ENCODE data around the gene RIMS1. TPM values are rescaled to one million over a fixed set of nuclear protein-coding genes. Genes with fewer than 3 reads are reported as not detected.

RIMS1 gene
- total RNA-seq, 5 donors from 2014 or later (not counting 1 experiment from before 2014, with no cell fraction given): not detected

DNA sequence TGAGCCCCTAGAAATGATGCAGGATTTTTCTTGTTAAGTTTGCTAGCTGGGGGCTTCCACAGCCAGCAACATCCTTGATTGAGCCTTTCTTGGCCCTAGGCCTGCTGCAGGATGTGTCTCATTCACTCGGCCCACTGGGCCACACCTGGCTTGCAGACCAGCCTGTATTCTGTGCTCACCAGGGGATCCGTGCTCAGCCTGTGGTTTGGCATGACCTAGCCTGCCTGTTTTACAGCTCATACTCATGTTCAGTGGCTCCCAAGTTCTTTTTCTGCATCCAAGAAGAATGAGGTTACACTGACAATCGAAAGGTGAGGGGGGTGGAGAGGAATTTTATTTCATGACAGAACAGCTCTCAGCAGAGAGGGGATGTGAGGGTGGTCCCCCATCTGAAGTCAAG is 263.4 kb downstream of the RIMS1 start:
- ChIA-PET POLR2A (no interaction called here), CTCF (no interaction called here)
- Histone ChIP-seq H3K27me3 (replicated peaks in 1 of 2; ENCODE audit: control insufficient read depth in 2 of 2, extremely low read depth in 1 of 2, insufficient read depth in 2 of 2, low read length in 1 of 2) (no peaks in the 10 kb centered on the region), H3K36me3 (ENCODE audit: control insufficient read depth in 2 of 2, extremely low read depth in 1 of 2, insufficient read depth in 1 of 2, low read length in 1 of 2) (no peaks in the 10 kb centered on the region), H3K4me3 (ENCODE audit: control insufficient read depth in 1 of 2, extremely low read depth in 1 of 2, low read length in 1 of 2) (no peak overlapping the region), H3K9me3 (no peaks in the 10 kb centered on the region), H3K4me1 (ENCODE audit: control insufficient read depth in 1 of 2, extremely low read depth in 1 of 2, insufficient read depth in 2 of 2, low read length in 2 of 2) (no peaks in the 10 kb centered on the region), H3K27ac (ENCODE audit: low read length) (no peak overlapping the region)
- no peak overlapping the region for H3K27ac Mint-ChIP-seq
- no peak for ATAC-seq (replicated peaks in 1 of 4)
- H3K27me3 Mint-ChIP-seq: no peaks in the 10 kb centered on the region
- H3K4me3 Mint-ChIP-seq: no peak overlapping the region
- no peaks in the 10 kb centered on the region for H3K4me1 Mint-ChIP-seq
- DNase-seq: no peak
- no peaks in the 10 kb centered on the region for H3K36me3 Mint-ChIP-seq
- WGBS (ENCODE audit: insufficient coverage): 54% methylated on average over 3 of the region's 3 CpGs
- peaks cover 0 to 34% (median 13%) of the 10 kb centered on the region in 3 donors for H3K9me3 Mint-ChIP-seq

DNA sequence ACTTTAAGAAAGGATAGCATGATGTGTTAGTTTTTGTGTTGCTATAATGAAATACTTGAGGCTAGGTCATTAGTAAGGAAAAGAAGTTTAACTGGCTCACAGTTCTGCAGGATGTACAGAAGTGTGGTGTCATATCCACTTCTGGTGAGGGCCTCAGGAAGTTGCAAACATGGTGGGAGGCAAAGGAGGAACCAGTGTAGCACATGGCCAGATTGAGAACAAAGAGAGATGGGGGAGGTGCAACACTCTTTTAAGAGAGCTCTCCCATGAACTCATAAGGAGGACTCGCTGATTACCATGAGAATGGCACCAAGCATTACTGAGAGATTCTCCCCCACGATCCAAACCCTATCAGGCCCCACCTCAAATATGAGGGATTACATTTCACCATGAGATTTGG is 265.4 kb downstream of the RIMS1 start:
- Mint-ChIP-seq H3K9me3 (peaks cover 10 to 26% (median 12%) of the 10 kb centered on the region in 3 donors), H3K36me3 (no peaks in the 10 kb centered on the region), H3K27me3 (no peaks in the 10 kb centered on the region), H3K27ac (no peak overlapping the region), H3K4me3 (no peak overlapping the region), H3K4me1 (no peaks in the 10 kb centered on the region)
- no peaks in the 10 kb centered on the region for H3K36me3 ChIP-seq (ENCODE audit: control insufficient read depth in 2 of 2, extremely low read depth in 1 of 2, insufficient read depth in 1 of 2, low read length in 1 of 2)
- no peaks in the 10 kb centered on the region for H3K9me3 ChIP-seq
- H3K27me3 ChIP-seq (replicated peaks in 1 of 2; ENCODE audit: control insufficient read depth in 2 of 2, extremely low read depth in 1 of 2, insufficient read depth in 2 of 2, low read length in 1 of 2): no peaks in the 10 kb centered on the region
- no peaks in the 10 kb centered on the region for H3K4me1 ChIP-seq (ENCODE audit: control insufficient read depth in 1 of 2, extremely low read depth in 1 of 2, insufficient read depth in 2 of 2, low read length in 2 of 2)
- H3K4me3 ChIP-seq (ENCODE audit: control insufficient read depth in 1 of 2, extremely low read depth in 1 of 2, low read length in 1 of 2): no peak overlapping the region
- no peak overlapping the region for H3K27ac ChIP-seq (ENCODE audit: low read length)
- no peak for DNase-seq
- ChIA-PET CTCF (no interaction called here), POLR2A (no interaction called here)
- WGBS (ENCODE audit: insufficient coverage): 60% methylated on average over 1 of the region's 2 CpGs
- ATAC-seq (replicated peaks in 1 of 4): no peak

DNA sequence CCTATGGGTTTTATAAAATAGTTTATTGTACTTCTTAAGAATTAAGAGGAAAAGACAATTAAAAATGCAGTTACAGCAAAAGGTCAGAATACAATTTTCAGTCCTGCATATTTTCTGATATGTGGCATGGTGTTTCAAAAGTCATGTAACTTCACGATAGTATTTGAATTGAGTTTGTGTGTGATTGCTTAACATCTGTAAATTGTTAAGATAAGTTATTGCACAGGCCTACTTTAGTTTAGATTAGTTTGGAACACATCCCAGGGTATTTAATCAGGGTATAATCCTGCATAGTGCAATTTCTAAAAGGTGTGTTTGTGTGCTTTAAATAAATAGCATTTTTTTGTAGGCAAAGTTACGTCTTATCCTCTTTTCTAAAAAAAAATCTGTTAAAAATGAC is 289.6 kb downstream of the RIMS1 start:
- WGBS (ENCODE audit: insufficient coverage): no CpG with 5 or more reads among the region's 2 CpGs
- ATAC-seq (replicated peaks in 1 of 4) (no peak), DNase-seq (no peak)
- Histone ChIP-seq H3K27me3 (replicated peaks in 1 of 2; ENCODE audit: control insufficient read depth in 2 of 2, extremely low read depth in 1 of 2, insufficient read depth in 2 of 2, low read length in 1 of 2) (peaks cover 0 to 8% of the 10 kb centered on the region in 2 experiments), H3K36me3 (ENCODE audit: control insufficient read depth in 2 of 2, extremely low read depth in 1 of 2, insufficient read depth in 1 of 2, low read length in 1 of 2) (no peaks in the 10 kb centered on the region), H3K4me3 (ENCODE audit: control insufficient read depth in 1 of 2, extremely low read depth in 1 of 2, low read length in 1 of 2) (no peak overlapping the region), H3K9me3 (no peaks in the 10 kb centered on the region), H3K27ac (ENCODE audit: low read length) (no peak overlapping the region), H3K4me1 (ENCODE audit: control insufficient read depth in 1 of 2, extremely low read depth in 1 of 2, insufficient read depth in 2 of 2, low read length in 2 of 2) (no peaks in the 10 kb centered on the region)
- ChIA-PET POLR2A (no interaction called here), CTCF (no interaction called here)
- H3K4me1 Mint-ChIP-seq: no peaks in the 10 kb centered on the region
- H3K27ac Mint-ChIP-seq: no peak overlapping the region
- H3K9me3 Mint-ChIP-seq: peaks cover 0 to 4% (median 0%) of the 10 kb centered on the region in 3 donors
- peaks cover 2 to 9% of the 10 kb centered on the region in 2 donors for H3K27me3 Mint-ChIP-seq
- H3K4me3 Mint-ChIP-seq: no peak overlapping the region
- H3K36me3 Mint-ChIP-seq: no peaks in the 10 kb centered on the region

GRCh38 chr6:72182337-72183246 is 296.2 kb downstream of the RIMS1 start:
- H3K4me3 Mint-ChIP-seq: peak overlapping the region in 1 of 3 donors; percentile 24
- DNase-seq (no peak), ATAC-seq (replicated peaks in 1 of 4) (no peak)
- Histone ChIP-seq H3K27ac (ENCODE audit: low read length) (no peak overlapping the region), H3K4me1 (ENCODE audit: control insufficient read depth in 1 of 2, extremely low read depth in 1 of 2, insufficient read depth in 2 of 2, low read length in 2 of 2) (peaks cover 0 to 4% of the 10 kb centered on the region in 2 experiments), H3K4me3 (ENCODE audit: control insufficient read depth in 1 of 2, extremely low read depth in 1 of 2, low read length in 1 of 2) (no peak overlapping the region), H3K36me3 (ENCODE audit: control insufficient read depth in 2 of 2, extremely low read depth in 1 of 2, insufficient read depth in 1 of 2, low read length in 1 of 2) (no peaks in the 10 kb centered on the region), H3K9me3 (no peaks in the 10 kb centered on the region), H3K27me3 (replicated peaks in 1 of 2; ENCODE audit: control insufficient read depth in 2 of 2, extremely low read depth in 1 of 2, insufficient read depth in 2 of 2, low read length in 1 of 2) (peaks cover 12 to 20% of the 10 kb centered on the region in 2 experiments)
- POLR2A ChIA-PET: no interaction called here
- peaks cover 30 to 32% of the 10 kb centered on the region in 2 donors for H3K27me3 Mint-ChIP-seq
- H3K4me1 Mint-ChIP-seq: peaks cover 4 to 7% (median 4%) of the 10 kb centered on the region in 3 donors
- no peak overlapping the region for H3K27ac Mint-ChIP-seq
- H3K36me3 Mint-ChIP-seq: no peaks in the 10 kb centered on the region
- WGBS (ENCODE audit: insufficient coverage): 11% methylated on average over 87 of the region's 100 CpGs
- H3K9me3 Mint-ChIP-seq: peaks cover 0 to 9% (median 5%) of the 10 kb centered on the region in 3 donors
- CTCF ChIA-PET: no interaction called here

GRCh38 chr6:72203983-72204382 is 317.6 kb downstream of the RIMS1 start:
- Histone ChIP-seq H3K27me3 (replicated peaks in 1 of 2; ENCODE audit: control insufficient read depth in 2 of 2, extremely low read depth in 1 of 2, insufficient read depth in 2 of 2, low read length in 1 of 2) (no peaks in the 10 kb centered on the region), H3K27ac (ENCODE audit: low read length) (no peak overlapping the region), H3K4me3 (ENCODE audit: control insufficient read depth in 1 of 2, extremely low read depth in 1 of 2, low read length in 1 of 2) (no peak overlapping the region), H3K36me3 (ENCODE audit: control insufficient read depth in 2 of 2, extremely low read depth in 1 of 2, insufficient read depth in 1 of 2, low read length in 1 of 2) (no peaks in the 10 kb centered on the region), H3K4me1 (ENCODE audit: control insufficient read depth in 1 of 2, extremely low read depth in 1 of 2, insufficient read depth in 2 of 2, low read length in 2 of 2) (no peaks in the 10 kb centered on the region), H3K9me3 (no peaks in the 10 kb centered on the region)
- no peaks in the 10 kb centered on the region for H3K36me3 Mint-ChIP-seq
- DNase-seq: no peak
- H3K27me3 Mint-ChIP-seq: no peaks in the 10 kb centered on the region
- H3K9me3 Mint-ChIP-seq: peaks cover 0 to 4% (median 0%) of the 10 kb centered on the region in 3 donors
- ATAC-seq (replicated peaks in 1 of 4): no peak
- no CpG with 5 or more reads among the region's 2 CpGs for WGBS (ENCODE audit: insufficient coverage)
- H3K4me3 Mint-ChIP-seq: no peak overlapping the region
- ChIA-PET CTCF (interaction anchor here in 1 of 2 donors (0.6 kb wide), 1 partner anchor 343 kb away, joined by 5 read pairs; no protein-coding TSS in a partner anchor), POLR2A (no interaction called here)
- H3K27ac Mint-ChIP-seq: no peak overlapping the region
- H3K4me1 Mint-ChIP-seq: no peaks in the 10 kb centered on the region

- no peaks in the 10 kb centered on the region for H3K27me3 Mint-ChIP-seq
- peaks cover 0 to 4% (median 2%) of the 10 kb centered on the region in 3 donors for H3K9me3 Mint-ChIP-seq
- Histone ChIP-seq H3K27me3 (replicated peaks in 1 of 2; ENCODE audit: control insufficient read depth in 2 of 2, extremely low read depth in 1 of 2, insufficient read depth in 2 of 2, low read length in 1 of 2) (no peaks in the 10 kb centered on the region), H3K4me3 (ENCODE audit: control insufficient read depth in 1 of 2, extremely low read depth in 1 of 2, low read length in 1 of 2) (no peak overlapping the region), H3K4me1 (ENCODE audit: control insufficient read depth in 1 of 2, extremely low read depth in 1 of 2, insufficient read depth in 2 of 2, low read length in 2 of 2) (no peaks in the 10 kb centered on the region), H3K9me3 (no peaks in the 10 kb centered on the region), H3K36me3 (ENCODE audit: control insufficient read depth in 2 of 2, extremely low read depth in 1 of 2, insufficient read depth in 1 of 2, low read length in 1 of 2) (no peaks in the 10 kb centered on the region), H3K27ac (ENCODE audit: low read length) (no peak overlapping the region)
- no peak overlapping the region for H3K4me3 Mint-ChIP-seq
- no peak for ATAC-seq (replicated peaks in 1 of 4)
- ChIA-PET CTCF (no interaction called here), POLR2A (interaction anchor here in 1 of 2 donors (0.6 kb wide), 1 partner anchor 707 kb away, joined by 4 read pairs; no protein-coding TSS in a partner anchor)
- no peaks in the 10 kb centered on the region for H3K36me3 Mint-ChIP-seq
- H3K27ac Mint-ChIP-seq: no peak overlapping the region
- DNase-seq: no peak
- H3K4me1 Mint-ChIP-seq: no peaks in the 10 kb centered on the region
Measured at GRCh38 chr6:72205500-72205899, 319.1 kb downstream of the RIMS1 start.

Measured in T-cell (primary cell).